Stimulated activated naive CD8-positive, alpha-beta T cell treated with anti-CD3 and anti-CD28 coated beads, Interleukin-15, Interleukin-2, amounts not matched to agents 100 ng/mL and 50 ng/mL, for 24 hours (primary cell): Measurements from ENCODE around the gene COX7A2L.

Source experiments
- H3K27ac Mint-ChIP-seq: one replicate; pipeline ENCODE4 v1.8.0; 2021; ENCODE audit warnings: mild to moderate bottlenecking, mixed read lengths
- H3K27me3 Mint-ChIP-seq: one replicate; pipeline ENCODE4 v1.8.0; 2021; ENCODE audit warnings: mixed read lengths
- H3K36me3 Mint-ChIP-seq: one replicate; pipeline ENCODE4 v1.8.0; 2021; ENCODE audit warnings: low read depth, mixed read lengths
- H3K4me1 Mint-ChIP-seq: one replicate; pipeline ENCODE4 v1.8.0; 2021; ENCODE audit warnings: low read depth, mixed read lengths
- H3K4me3 Mint-ChIP-seq: one replicate; pipeline ENCODE4 v1.8.0; 2021; ENCODE audit warnings: mild to moderate bottlenecking, mixed read lengths
- H3K9me3 Mint-ChIP-seq: one replicate; pipeline ENCODE4 v1.8.0; 2021; ENCODE audit warnings: mixed read lengths

The COX7A2L gene

GRCh38 chr2:42324949-42325348 lies 36.1 kb downstream of the COX7A2L start:
- no peaks in the 10 kb centered on the region for H3K27me3 Mint-ChIP-seq
- peaks cover 13% of the 10 kb centered on the region for H3K4me1 Mint-ChIP-seq
- no peaks in the 10 kb centered on the region for H3K9me3 Mint-ChIP-seq
- H3K27ac Mint-ChIP-seq: no peak overlapping the region
- H3K4me3 Mint-ChIP-seq: no peak overlapping the region
- H3K36me3 Mint-ChIP-seq: peaks cover 55% of the 10 kb centered on the region

- Mint-ChIP-seq H3K27me3 (no peaks in the 10 kb centered on the region), H3K9me3 (no peaks in the 10 kb centered on the region), H3K4me3 (no peak overlapping the region), H3K36me3 (peaks cover 49% of the 10 kb centered on the region), H3K4me1 (peaks cover 9% of the 10 kb centered on the region), H3K27ac (no peak overlapping the region)
Measured at GRCh38 chr2:42324244-42324643, 36.8 kb downstream of the COX7A2L start.

GRCh38 chr2:42321452-42322064 lies 39.5 kb downstream of the COX7A2L start:
- no peaks in the 10 kb centered on the region for H3K9me3 Mint-ChIP-seq
- H3K27ac Mint-ChIP-seq: peak overlapping the region; percentile 40
- peaks cover 57% of the 10 kb centered on the region for H3K36me3 Mint-ChIP-seq
- peaks cover 23% of the 10 kb centered on the region for H3K4me1 Mint-ChIP-seq
- H3K4me3 Mint-ChIP-seq: no peak overlapping the region
- no peaks in the 10 kb centered on the region for H3K27me3 Mint-ChIP-seq

GRCh38 chr2:42319265-42319664 lies 41.8 kb downstream of the COX7A2L start:
- H3K27ac Mint-ChIP-seq: no peak overlapping the region
- H3K27me3 Mint-ChIP-seq: no peaks in the 10 kb centered on the region
- H3K4me3 Mint-ChIP-seq: no peak overlapping the region
- peaks cover 59% of the 10 kb centered on the region for H3K36me3 Mint-ChIP-seq
- H3K4me1 Mint-ChIP-seq: peaks cover 39% of the 10 kb centered on the region
- H3K9me3 Mint-ChIP-seq: no peaks in the 10 kb centered on the region

GRCh38 chr2:42317945-42318344 lies 43.1 kb downstream of the COX7A2L start:
- Mint-ChIP-seq H3K27me3 (no peaks in the 10 kb centered on the region), H3K9me3 (no peaks in the 10 kb centered on the region), H3K36me3 (peaks cover 59% of the 10 kb centered on the region), H3K27ac (peak overlapping the region; percentile 56), H3K4me1 (peaks cover 39% of the 10 kb centered on the region), H3K4me3 (no peak overlapping the region)

GRCh38 chr2:42317486-42317885 lies 43.5 kb downstream of the COX7A2L start:
- Mint-ChIP-seq H3K27ac (peak overlapping the region; percentile 56), H3K36me3 (peaks cover 54% of the 10 kb centered on the region), H3K4me1 (peaks cover 39% of the 10 kb centered on the region), H3K27me3 (no peaks in the 10 kb centered on the region), H3K4me3 (no peak overlapping the region), H3K9me3 (no peaks in the 10 kb centered on the region)

GRCh38 chr2:42316910-42317309 lies 44.1 kb downstream of the COX7A2L start:
- H3K4me1 Mint-ChIP-seq: peaks cover 39% of the 10 kb centered on the region
- H3K27me3 Mint-ChIP-seq: no peaks in the 10 kb centered on the region
- no peak overlapping the region for H3K27ac Mint-ChIP-seq
- H3K4me3 Mint-ChIP-seq: no peak overlapping the region
- peaks cover 52% of the 10 kb centered on the region for H3K36me3 Mint-ChIP-seq
- H3K9me3 Mint-ChIP-seq: no peaks in the 10 kb centered on the region

GRCh38 chr2:42315844-42316470 lies 45.1 kb downstream of the COX7A2L start:
- Mint-ChIP-seq H3K36me3 (peaks cover 46% of the 10 kb centered on the region), H3K4me3 (no peak overlapping the region), H3K4me1 (peaks cover 33% of the 10 kb centered on the region), H3K27ac (no peak overlapping the region), H3K9me3 (no peaks in the 10 kb centered on the region), H3K27me3 (no peaks in the 10 kb centered on the region)

GRCh38 chr2:42314892-42315468 lies 46.0 kb downstream of the COX7A2L start:
- H3K36me3 Mint-ChIP-seq: peaks cover 41% of the 10 kb centered on the region
- peaks cover 29% of the 10 kb centered on the region for H3K4me1 Mint-ChIP-seq
- no peak overlapping the region for H3K4me3 Mint-ChIP-seq
- H3K9me3 Mint-ChIP-seq: no peaks in the 10 kb centered on the region
- no peaks in the 10 kb centered on the region for H3K27me3 Mint-ChIP-seq
- H3K27ac Mint-ChIP-seq: peak overlapping the region; percentile 57

GRCh38 chr2:42312106-42312505 lies 48.9 kb downstream of the COX7A2L start:
- Mint-ChIP-seq H3K36me3 (peaks cover 31% of the 10 kb centered on the region), H3K4me3 (no peak overlapping the region), H3K27ac (no peak overlapping the region), H3K4me1 (peaks cover 21% of the 10 kb centered on the region), H3K9me3 (no peaks in the 10 kb centered on the region), H3K27me3 (no peaks in the 10 kb centered on the region)

GRCh38 chr2:42310007-42310515 lies 51.0 kb downstream of the COX7A2L start:
- Mint-ChIP-seq H3K4me3 (no peak overlapping the region), H3K36me3 (peaks cover 29% of the 10 kb centered on the region), H3K9me3 (no peaks in the 10 kb centered on the region), H3K4me1 (peaks cover 12% of the 10 kb centered on the region), H3K27me3 (no peaks in the 10 kb centered on the region), H3K27ac (no peak overlapping the region)

GRCh38 chr2:42309366-42309765 lies 51.7 kb downstream of the COX7A2L start:
- Mint-ChIP-seq H3K27ac (no peak overlapping the region), H3K36me3 (peaks cover 25% of the 10 kb centered on the region), H3K27me3 (no peaks in the 10 kb centered on the region), H3K4me1 (peaks cover 5% of the 10 kb centered on the region), H3K4me3 (no peak overlapping the region), H3K9me3 (no peaks in the 10 kb centered on the region)

GRCh38 chr2:42307180-42307579 lies 53.8 kb downstream of the COX7A2L start:
- H3K4me1 Mint-ChIP-seq: peaks cover 5% of the 10 kb centered on the region
- H3K9me3 Mint-ChIP-seq: no peaks in the 10 kb centered on the region
- peaks cover 40% of the 10 kb centered on the region for H3K36me3 Mint-ChIP-seq
- H3K27me3 Mint-ChIP-seq: no peaks in the 10 kb centered on the region
- H3K27ac Mint-ChIP-seq: no peak overlapping the region
- H3K4me3 Mint-ChIP-seq: no peak overlapping the region

- Mint-ChIP-seq H3K36me3 (peaks cover 53% of the 10 kb centered on the region), H3K4me3 (no peak overlapping the region), H3K9me3 (no peaks in the 10 kb centered on the region), H3K4me1 (peaks cover 7% of the 10 kb centered on the region), H3K27ac (no peak overlapping the region), H3K27me3 (no peaks in the 10 kb centered on the region)
Measured at GRCh38 chr2:42304059-42304713, 56.8 kb downstream of the COX7A2L start.

GRCh38 chr2:42303252-42303651 lies 57.8 kb downstream of the COX7A2L start:
- Mint-ChIP-seq H3K27me3 (no peaks in the 10 kb centered on the region), H3K4me1 (peaks cover 16% of the 10 kb centered on the region), H3K36me3 (peaks cover 63% of the 10 kb centered on the region), H3K27ac (no peak overlapping the region), H3K4me3 (no peak overlapping the region), H3K9me3 (no peaks in the 10 kb centered on the region)
